SW 1271 (cell line): ENCODE data around the gene PCDH15.

Experiments used
- DNase-seq, 2 experiments: peaks; one replicate each; lab custom pipeline; 2025; lab: John Stamatoyannopoulos, UW

Gene PCDH15

DNA sequence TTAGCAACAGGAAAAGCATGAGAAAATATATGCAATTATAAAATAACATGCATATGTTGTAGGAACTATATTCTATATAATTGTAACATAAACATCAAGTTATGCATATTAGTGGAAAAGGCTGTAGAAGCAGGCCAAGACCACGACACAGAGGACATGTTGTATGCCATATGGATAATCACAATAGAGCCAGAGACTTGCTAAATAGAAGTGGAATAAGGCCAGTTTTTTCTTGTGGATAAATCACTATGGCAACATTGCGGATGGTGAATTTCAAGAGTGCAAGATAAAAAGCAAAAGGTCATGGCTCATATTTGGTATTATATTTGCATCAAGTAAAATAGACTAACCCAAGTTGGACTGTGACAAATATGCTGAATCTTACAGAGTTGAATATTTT lies 93.0 kb downstream of the PCDH15 start:
- DNase-seq, result no peak

DNA sequence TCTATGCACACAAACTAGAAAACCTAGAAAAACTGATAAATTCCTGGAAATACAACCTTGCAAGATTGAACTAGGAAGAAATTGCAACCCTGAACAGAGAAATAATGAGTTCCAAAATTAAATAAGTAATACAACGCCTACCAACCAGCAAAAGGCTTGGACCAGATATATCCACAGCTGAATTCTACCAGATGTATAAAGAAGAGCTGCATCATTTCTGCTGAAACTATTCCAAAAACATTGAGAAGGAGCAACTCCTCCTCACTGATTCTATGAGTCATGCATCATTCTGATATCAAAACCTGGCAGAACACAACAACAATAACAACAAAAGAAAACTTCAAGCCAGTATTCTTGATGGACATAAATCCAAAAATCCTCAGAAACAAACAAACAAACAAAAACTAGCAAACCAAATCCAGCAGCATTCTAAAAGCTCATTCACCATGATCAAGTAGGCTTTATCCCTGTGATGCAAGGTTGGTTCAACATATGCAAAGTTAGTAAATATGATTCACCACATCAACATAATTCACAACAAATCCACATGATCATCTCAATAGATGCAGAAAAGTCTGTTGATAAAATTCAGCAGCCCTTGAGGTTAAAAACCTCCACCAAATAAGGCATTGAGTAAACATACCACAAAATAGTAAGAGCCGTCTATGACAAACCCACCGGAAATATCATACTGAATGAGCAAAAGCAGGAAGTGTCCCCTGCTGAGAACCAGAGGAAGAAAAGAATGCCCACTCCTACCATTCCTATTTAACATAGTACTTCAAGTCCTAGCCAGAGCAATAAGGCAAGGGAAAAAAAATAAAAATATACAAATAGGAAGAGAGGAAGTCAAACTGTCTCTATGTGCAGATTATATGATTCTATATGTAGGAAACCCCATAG lies 98.2 kb downstream of the PCDH15 start:
- peak in 1 of 2 experiments; percentile 3 for DNase-seq

DNA sequence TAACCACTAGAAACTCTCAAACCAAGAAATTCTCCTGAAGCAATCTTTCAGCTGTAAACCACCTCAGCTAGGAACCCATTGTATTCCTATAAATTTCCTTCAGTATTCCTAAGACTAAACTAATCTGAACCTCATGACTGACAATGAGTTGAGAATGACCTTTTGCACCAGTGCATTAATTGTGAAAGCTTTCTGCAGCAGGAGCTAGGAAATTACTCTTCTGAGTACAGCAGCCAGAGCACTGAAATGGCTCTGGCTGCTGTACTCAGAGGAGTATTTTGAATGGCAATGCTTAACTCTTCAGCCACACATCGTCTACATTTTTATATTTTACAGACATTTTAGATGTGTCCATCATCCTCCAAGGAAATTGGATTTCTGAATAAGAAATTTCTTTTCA lies 109.7 kb downstream of the PCDH15 start:
- no peak for DNase-seq

DNA sequence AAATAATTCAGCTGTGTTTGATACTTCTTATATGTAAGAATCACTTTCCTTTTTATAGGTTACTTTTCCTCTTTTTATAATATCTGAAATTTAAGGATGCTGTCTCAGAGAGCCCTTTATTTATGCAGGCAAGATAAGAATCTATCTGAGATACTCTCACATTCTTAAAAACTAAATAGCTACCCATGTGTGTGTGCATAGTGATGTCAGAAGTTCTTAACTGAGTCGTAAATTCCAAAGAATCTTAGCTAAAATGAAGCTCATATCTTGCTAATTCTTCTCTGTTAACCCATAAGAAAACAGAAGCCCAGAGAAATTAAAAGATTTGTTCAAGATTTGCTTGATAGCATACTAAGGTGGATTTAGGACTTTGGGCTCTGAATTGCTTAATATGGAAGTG lies 118.5 kb downstream of the PCDH15 start:
- DNase-seq, result no peak

DNA sequence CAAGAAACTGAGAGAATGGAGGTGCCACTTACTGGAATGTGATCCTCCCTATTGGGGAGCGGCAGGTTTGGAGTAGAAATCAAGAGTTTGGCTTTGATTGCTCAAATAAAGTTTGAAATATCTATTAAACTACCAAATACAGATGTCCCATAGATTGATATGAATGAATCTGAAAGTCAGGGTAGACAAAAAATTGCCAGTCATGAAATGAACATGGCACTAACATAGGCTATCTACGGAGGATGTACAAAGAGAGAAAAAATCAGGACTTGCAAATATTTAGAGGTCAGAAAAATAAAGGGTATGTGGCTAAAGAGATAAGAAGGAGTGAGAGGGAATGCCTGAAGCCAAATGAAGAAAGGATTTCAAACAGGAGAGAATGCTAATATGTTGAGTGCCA lies 119.9 kb downstream of the PCDH15 start:
- DNase-seq, result no peak

DNA sequence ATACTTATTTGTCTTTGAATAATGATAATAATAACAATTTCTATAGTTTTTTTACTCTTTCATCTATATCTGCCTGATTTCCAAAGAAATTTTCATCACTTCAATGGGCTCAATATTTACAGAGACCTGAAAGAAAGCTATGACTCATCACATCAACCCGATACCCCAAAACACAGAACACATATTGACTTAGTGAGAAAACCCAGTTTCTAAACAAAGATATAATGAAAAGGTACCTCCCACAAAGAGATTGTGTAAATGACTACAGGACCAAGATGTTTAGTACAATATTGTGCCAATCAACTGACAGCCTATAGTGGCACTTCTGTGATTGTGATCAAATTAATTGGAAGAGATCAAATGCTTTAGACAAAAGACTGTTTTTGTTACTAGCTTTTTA lies 133.9 kb downstream of the PCDH15 start:
- DNase-seq, result no peak

DNA sequence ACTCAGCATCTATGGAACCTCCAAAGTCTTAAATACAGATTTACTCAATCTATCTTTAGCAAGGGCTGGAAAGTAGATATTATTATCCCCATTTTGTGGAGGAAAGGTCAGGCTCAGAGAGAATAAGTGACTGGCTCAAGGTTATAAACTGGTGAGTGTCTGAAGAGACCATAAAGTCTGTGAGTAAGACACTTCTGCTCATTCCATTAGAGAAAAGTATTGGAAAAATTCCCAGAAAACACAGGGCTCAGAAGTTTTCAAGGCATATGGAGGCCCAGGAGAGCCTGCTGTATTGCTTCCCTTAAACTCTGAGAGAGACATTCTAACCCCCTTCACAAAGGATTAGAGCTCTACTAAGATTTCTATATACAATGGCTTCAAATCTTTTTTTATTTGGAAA lies 134.8 kb downstream of the PCDH15 start:
- no peak for DNase-seq

DNA sequence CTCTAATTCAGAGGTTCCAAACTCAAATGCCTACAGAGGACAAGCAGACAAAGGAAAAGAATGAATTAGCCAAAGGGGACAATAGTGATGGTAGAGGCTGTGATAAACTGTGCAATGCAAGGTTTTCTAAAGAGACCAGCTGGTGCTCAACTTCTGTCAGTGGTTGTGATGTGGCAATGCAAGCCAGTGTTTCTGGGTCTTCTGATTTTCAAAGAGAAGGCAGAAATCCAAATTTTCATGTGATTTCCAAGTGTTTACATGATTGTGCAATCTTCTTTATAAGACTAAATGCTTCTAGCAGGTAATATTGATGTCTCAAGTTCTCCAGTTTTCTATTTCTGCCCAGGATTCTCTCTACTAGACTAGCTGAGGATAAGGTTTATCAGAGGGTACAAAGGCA lies 135.9 kb downstream of the PCDH15 start:
- no peak for DNase-seq

DNA sequence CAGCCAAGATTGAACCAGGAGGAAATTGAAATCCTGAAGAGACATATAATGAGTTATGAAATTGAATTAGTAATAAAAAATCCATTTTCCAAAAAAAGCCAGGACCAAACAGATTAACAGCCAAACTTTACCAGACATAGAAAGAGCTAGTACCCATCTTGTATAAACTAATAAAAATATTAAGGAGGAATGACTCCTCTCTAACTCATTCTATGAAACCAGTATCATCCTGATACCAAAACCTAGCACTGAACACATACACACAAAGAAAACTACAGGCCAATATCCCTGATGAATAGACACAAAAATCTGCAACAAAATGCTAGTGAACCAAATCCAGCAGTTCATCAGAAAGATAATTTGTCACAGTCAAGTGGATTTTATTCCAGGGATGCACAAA lies 140.6 kb downstream of the PCDH15 start:
- DNase-seq, result no peak

DNA sequence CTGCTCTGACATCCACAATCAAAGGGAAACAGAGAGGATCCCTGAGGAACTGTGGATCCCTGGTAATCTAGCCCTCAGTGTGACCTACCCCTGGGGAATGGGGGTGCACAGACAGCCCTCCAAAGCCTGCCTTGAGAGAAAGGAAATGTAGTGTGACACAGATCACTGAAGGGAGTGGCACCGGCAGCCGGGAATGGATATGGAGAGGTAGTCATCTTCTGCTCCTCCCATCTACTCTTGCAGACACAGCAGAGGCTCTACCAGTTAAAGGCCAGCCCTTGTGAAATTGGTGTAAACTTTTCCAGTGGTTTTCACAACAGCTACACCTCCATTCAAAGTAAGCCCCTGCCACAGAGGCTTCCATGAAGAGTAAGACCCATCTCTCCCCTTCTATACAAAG lies 144.4 kb downstream of the PCDH15 start:
- DNase-seq, result no peak

DNA sequence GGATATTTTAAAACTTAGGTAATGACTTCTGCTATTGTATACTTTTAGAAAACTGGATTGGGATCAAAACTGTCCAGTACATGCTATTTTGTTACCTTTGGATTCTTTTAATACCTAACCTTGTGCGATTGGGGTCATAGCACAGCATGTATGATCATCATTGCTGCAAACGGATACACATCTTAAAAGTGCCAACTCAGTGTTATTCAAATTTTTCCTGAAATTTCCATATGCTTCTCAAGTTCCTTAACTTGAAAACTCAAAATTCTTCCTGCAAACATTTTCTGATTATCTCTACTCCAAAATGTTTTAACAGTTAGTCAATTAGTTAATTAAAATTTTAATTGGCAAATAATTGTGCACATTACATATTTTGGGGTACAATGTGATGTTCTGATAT lies 147.5 kb downstream of the PCDH15 start:
- no peak for DNase-seq

DNA sequence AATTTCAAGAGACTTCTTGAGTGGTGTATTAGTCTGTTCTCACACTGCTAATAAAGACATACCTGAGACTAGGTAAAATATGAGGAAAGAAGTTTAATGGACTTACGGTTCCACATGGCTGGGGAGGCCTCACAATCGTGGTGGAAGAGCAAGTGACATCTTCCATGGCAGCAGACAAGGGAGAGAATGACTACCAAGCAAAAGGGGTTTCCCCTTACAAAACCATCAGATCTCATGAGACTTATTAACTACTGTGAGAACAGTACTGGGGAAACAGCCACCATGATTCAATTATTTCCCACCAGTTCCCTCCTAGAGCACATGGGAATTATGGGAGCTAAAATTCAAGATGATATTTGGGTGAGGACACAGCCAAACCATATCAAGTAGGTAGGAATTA lies 150.5 kb downstream of the PCDH15 start:
- DNase-seq, result no peak

DNA sequence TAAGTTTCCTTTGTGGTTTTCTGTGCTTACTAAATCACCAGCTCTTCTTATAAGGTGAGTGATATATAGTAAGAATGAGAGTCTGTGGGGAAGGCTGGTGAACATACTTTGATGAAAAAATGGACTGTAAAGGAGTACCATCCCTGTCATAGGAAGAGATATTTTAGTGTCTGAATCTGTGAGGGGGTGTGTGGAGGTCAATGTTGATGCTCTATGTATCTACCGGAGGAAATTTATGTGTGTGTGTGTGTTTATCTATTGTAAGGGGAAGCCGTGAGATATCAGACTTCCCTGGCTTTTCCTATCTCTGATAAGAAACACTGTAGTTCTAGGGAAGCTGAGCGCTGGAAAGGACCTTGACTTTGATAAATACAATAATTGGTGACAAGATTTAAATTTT lies 179.0 kb downstream of the PCDH15 start:
- no peak for DNase-seq

DNA sequence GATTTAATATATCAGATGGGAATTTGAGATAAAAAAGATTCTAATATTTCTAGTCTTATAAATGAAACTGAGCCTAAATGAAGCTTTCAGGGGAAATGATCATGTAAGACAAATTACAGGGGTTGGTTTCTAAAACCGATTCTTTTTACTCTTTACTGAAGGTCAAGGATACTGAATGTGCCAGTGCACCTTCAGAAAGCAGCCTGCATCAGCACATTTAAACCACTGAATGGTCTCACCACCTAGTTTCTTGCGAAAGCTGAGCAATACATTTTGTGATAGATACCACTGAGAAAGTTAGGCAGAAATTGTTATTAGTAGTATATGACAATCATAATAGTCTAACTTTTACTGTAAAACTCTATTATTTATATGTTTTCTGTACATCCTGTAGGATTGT lies 180.7 kb downstream of the PCDH15 start:
- no peak for DNase-seq

DNA sequence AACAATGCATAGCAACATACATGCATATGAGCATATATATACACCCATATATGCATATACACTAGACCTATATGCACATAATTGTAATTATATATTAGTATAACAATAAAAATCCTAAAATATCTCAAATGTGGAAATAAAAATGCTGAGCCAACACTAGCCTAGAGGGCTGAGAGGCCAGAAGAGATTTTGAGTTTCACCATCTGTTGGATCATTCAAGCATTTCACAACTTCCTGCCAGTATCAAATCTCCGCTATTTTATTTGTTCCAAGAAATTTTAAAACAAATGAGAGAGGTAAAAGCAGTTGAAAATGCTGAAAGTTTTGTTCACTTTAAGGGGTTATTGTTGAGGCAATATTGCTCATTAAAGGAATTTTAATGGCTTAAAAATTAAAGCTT lies 187.0 kb downstream of the PCDH15 start:
- DNase-seq, result no peak

DNA sequence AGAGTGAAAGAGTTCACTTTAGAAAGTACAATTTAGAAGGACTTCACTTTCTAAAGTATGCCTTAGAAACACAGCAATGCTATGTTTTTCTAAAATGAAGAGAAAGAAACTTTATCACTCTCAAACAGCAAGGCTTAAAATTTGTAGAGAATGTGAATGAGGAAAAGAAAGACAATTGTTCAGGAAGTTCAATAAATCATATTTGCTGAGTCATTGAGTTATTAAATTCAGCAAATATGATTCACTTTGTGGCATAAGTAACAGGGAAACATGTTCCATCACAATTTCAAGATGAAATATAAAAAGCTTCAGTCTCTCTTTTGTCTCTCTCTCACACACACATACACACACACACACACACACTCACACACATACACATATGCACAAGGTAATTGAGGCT lies 187.9 kb downstream of the PCDH15 start:
- DNase-seq, result no peak

DNA sequence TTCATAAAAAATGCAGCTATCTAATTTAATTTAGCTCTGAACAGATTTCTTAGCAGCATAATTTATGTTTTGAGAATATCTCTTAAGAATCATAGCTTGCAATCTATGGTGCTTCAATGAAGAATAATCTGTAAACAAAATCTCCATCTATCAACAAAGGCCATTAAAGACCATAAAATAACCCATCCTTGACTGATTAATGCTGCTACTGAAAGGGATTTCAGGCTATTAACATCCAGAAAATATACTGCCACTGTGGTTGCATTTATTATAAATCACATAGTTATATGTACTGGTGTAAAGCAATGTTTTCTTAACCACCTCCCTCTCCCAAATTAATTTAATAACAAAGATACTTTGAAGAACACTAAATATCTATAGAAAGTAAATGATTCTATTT lies 191.6 kb downstream of the PCDH15 start:
- DNase-seq, result no peak

DNA sequence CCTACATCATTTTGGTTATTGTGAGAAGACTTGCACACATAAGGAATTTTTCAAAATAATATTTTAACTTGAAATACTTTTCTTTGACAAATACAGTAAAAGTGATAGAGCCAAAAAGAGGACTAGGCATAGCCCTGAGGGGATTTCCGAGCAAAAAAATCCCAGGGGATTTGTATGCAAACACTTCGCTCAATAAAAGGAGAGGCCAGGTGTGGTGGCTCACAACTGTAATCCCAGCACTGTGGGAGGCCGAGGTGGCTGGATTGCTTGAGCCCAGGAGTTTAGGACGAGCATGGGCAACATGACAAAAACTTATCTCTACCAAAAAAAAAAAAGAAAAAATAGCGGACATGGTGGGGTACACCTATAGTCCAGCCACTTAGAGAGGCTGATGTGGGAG lies 193.0 kb downstream of the PCDH15 start:
- no peak for DNase-seq

DNA sequence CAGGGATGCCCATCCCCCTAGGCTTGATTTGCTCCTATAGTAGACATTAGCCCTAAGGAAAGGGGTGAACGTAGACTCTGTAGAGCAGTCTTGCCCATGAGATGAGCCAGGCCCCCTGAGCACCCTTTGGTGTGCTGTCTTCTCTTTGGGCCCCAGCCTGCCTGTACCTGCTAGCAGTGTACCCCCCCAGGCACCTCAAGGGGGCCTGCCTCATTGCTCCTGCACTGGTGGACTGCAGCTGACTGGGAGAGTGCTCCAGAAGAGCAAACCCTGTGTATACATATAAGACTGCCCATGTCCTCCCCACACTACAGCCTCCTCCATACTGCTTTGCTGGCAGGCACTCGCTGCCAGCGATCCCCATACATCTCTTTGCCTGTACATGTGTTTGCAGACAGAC lies 206.7 kb downstream of the PCDH15 start:
- no peak for DNase-seq

DNA sequence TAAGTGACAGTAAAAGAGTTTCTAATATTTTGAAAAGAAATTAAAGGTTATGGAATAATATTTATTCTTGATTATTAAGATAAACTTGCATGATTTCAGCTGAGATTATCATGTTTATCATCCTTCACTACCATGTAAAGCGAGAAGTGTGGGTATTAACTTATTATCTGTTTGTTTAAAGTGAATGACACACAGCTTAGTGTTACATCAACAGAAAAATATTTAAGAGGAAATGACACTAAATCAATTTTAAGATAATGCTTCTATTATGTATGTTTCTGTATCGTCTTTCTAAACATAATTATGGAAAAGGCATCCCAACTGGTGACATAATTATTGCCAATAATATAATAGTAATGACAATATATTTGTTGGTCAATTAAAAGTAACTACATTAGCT lies 213.1 kb downstream of the PCDH15 start:
- DNase-seq, result no peak

DNA sequence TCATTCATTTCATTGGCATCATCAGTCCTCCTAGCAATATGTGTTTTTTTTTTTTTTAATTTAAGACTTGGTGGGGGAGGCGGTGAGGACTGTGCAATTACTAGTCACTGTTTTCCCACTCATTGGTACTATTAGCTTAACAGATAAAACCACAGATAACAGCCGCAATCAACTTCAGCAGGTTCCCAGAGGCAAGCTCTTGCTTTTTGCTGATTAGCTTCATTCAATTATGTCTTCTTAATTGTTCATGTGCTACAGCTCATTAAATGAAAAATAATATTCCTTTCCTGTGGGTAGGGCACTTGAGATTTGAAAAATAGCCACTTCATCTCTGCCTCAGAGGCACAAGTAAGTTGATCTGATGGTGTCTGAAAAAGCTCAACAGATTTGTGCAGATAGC lies 215.5 kb downstream of the PCDH15 start:
- DNase-seq, result no peak

DNA sequence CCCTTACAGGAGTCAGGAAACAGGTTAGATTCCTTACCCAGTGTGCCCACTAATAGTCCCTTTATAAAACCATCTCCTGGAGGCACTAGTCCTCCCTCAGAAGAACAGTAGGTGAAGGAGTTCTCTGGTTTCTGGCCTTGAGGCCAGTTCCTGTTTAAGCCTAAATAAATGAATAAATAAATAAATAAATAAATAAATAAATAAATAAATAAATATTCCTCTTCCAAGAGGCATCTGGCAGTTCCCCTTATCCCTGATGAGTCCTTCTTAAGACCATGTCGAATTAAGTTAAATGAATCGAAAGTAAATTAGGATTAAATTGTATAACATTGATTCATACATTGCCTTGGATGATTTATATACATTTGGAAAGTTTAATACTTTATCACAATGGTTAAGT lies 223.3 kb downstream of the PCDH15 start:
- DNase-seq, result no peak

DNA sequence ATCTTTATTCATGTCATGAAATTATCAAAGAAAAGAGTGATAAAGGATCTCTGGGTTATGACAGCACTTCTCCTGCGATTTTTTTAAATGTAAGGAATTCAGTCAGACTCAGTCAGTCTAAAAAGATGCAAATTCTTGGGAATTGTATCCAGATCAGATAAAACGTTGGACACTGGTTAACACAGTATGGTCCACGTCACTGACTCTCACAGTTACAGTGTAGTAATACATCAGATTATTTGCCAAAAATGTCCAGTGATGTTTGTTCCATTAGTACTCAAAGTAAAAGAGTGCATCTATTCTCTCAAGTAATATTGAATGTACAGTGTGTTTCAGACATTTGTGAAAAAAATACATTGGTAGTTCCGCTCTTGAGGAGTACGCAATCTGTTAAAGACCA lies 224.5 kb downstream of the PCDH15 start:
- DNase-seq, result no peak

DNA sequence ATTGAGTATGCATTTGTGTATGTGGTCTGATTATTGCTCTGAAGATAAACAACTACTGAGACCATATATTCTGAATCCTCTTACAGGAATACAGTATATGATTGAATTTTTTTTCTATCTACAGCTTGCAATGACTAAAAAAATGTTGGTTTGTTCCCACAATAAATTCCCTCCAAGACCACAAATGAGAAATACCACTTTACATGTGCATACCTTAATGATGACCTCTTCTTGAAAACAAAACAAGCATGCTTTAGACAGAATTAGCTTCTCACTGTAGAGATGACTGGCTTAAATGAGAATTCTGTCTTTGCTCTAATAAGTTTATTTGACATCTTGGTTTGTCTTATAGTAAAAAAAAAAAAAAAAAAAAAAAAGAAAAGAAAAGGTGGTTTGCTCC lies 241.5 kb downstream of the PCDH15 start:
- peak in 1 of 2 experiments; percentile 1 for DNase-seq
